Measurements from ENCODE around the gene ZDHHC14.
"Not testable (repeated sequence)": the region's sequence is repeated elsewhere in the genome, so short reads cannot be mapped to it uniquely, and the experiment has no call there.

The ZDHHC14 gene

GRCh38 chr6:157372501-157373280 lies 8.3 kb upstream of the ZDHHC14 start:
- peaks cover 22% of the 10 kb centered on the region for H3K27me3 Mint-ChIP-seq
- H3K4me1 Mint-ChIP-seq = peaks cover 39% of the 10 kb centered on the region
- H3K27ac Mint-ChIP-seq = no peak overlapping the region
- H3K36me3 Mint-ChIP-seq = no peaks in the 10 kb centered on the region
- ATAC-seq = no peak
- H3K9me3 Mint-ChIP-seq = no peaks in the 10 kb centered on the region
- H3K4me3 Mint-ChIP-seq = no peak overlapping the region

GRCh38 chr6:157374889-157375443 lies 6.0 kb upstream of the ZDHHC14 start:
- H3K4me3 Mint-ChIP-seq = no peak overlapping the region
- H3K9me3 Mint-ChIP-seq = no peaks in the 10 kb centered on the region
- peaks cover 22% of the 10 kb centered on the region for H3K27me3 Mint-ChIP-seq
- no peak overlapping the region for H3K27ac Mint-ChIP-seq
- no peaks in the 10 kb centered on the region for H3K36me3 Mint-ChIP-seq
- no peak for ATAC-seq
- peaks cover 28% of the 10 kb centered on the region for H3K4me1 Mint-ChIP-seq

GRCh38 chr6:157376241-157376640 lies 4.7 kb upstream of the ZDHHC14 start:
- Mint-ChIP-seq H3K36me3 (no peaks in the 10 kb centered on the region), H3K27ac (no peak overlapping the region), H3K27me3 (peaks cover 10% of the 10 kb centered on the region), H3K4me1 (peaks cover 25% of the 10 kb centered on the region), H3K4me3 (no peak overlapping the region), H3K9me3 (no peaks in the 10 kb centered on the region)
- no peak for ATAC-seq

GRCh38 chr6:157376706-157377230 lies 4.2 kb upstream of the ZDHHC14 start:
- Mint-ChIP-seq H3K4me1 (peaks cover 25% of the 10 kb centered on the region), H3K36me3 (no peaks in the 10 kb centered on the region), H3K9me3 (no peaks in the 10 kb centered on the region), H3K27ac (no peak overlapping the region), H3K4me3 (no peak overlapping the region), H3K27me3 (peaks cover 8% of the 10 kb centered on the region)
- no peak for ATAC-seq

GRCh38 chr6:157379656-157380457 lies 1.1 kb upstream of the ZDHHC14 start:
- H3K27ac Mint-ChIP-seq = peak overlapping the region; percentile 69
- H3K9me3 Mint-ChIP-seq = no peaks in the 10 kb centered on the region
- H3K4me1 Mint-ChIP-seq = peaks cover 50% of the 10 kb centered on the region
- ATAC-seq = peak; percentile 91
- peaks cover 20% of the 10 kb centered on the region for H3K36me3 Mint-ChIP-seq
- peak overlapping the region; percentile 65 for H3K4me3 Mint-ChIP-seq
- no peaks in the 10 kb centered on the region for H3K27me3 Mint-ChIP-seq

GRCh38 chr6:157380458-157380778 lies 572 bp upstream of the ZDHHC14 start:
- ATAC-seq = peak; percentile 34
- Mint-ChIP-seq H3K4me3 (peak overlapping the region; percentile 65), H3K27me3 (no peaks in the 10 kb centered on the region)

GRCh38 chr6:157381631-157382621 lies 936 bp downstream of the ZDHHC14 start:
- no peaks in the 10 kb centered on the region for H3K9me3 Mint-ChIP-seq
- ATAC-seq = peak; percentile 49

More at GRCh38 chr6:157380458-157380778, 572 bp upstream of the ZDHHC14 start:
- Mint-ChIP-seq H3K36me3 (peaks cover 20% of the 10 kb centered on the region), H3K4me1 (peaks cover 55% of the 10 kb centered on the region), H3K27ac (peak overlapping the region; percentile 69), H3K9me3 (no peaks in the 10 kb centered on the region)

GRCh38 chr6:157382821-157383220 lies 1.8 kb downstream of the ZDHHC14 start:
- no peaks in the 10 kb centered on the region for H3K27me3 Mint-ChIP-seq
- peak overlapping the region; percentile 73 for H3K27ac Mint-ChIP-seq
- no peaks in the 10 kb centered on the region for H3K9me3 Mint-ChIP-seq
- peaks cover 41% of the 10 kb centered on the region for H3K4me1 Mint-ChIP-seq
- no peak for ATAC-seq
- peak overlapping the region; percentile 93 for H3K4me3 Mint-ChIP-seq
- peaks cover 33% of the 10 kb centered on the region for H3K36me3 Mint-ChIP-seq

More at GRCh38 chr6:157381631-157382621, 936 bp downstream of the ZDHHC14 start:
- Mint-ChIP-seq H3K27ac (peak overlapping the region; percentile 73), H3K36me3 (peaks cover 25% of the 10 kb centered on the region), H3K27me3 (no peaks in the 10 kb centered on the region), H3K4me3 (peak overlapping the region; percentile 93), H3K4me1 (peaks cover 48% of the 10 kb centered on the region)

GRCh38 chr6:157383471-157383870 lies 2.5 kb downstream of the ZDHHC14 start:
- peak overlapping the region; percentile 93 for H3K4me3 Mint-ChIP-seq
- H3K27ac Mint-ChIP-seq = peak overlapping the region; percentile 73
- H3K9me3 Mint-ChIP-seq = no peaks in the 10 kb centered on the region
- peaks cover 46% of the 10 kb centered on the region for H3K4me1 Mint-ChIP-seq
- H3K36me3 Mint-ChIP-seq = peaks cover 39% of the 10 kb centered on the region
- no peaks in the 10 kb centered on the region for H3K27me3 Mint-ChIP-seq
- no peak for ATAC-seq

GRCh38 chr6:157384962-157385361 lies 4.0 kb downstream of the ZDHHC14 start:
- peaks cover 51% of the 10 kb centered on the region for H3K36me3 Mint-ChIP-seq

GRCh38 chr6:157385482-157385881 lies 4.5 kb downstream of the ZDHHC14 start:
- peaks cover 9% of the 10 kb centered on the region for H3K9me3 Mint-ChIP-seq
- no peaks in the 10 kb centered on the region for H3K27me3 Mint-ChIP-seq
- H3K27ac Mint-ChIP-seq = no peak overlapping the region

More at GRCh38 chr6:157384962-157385361, 4.0 kb downstream of the ZDHHC14 start:
- not testable (repeated sequence) for H3K4me3 Mint-ChIP-seq, H3K27me3 Mint-ChIP-seq, H3K27ac Mint-ChIP-seq, ATAC-seq, H3K9me3 Mint-ChIP-seq
- H3K4me1 Mint-ChIP-seq = peaks cover 44% of the 10 kb centered on the region

GRCh38 chr6:157386023-157386422 lies 5.0 kb downstream of the ZDHHC14 start:
- Mint-ChIP-seq H3K4me1 (peaks cover 44% of the 10 kb centered on the region), H3K4me3 (no peak overlapping the region), H3K9me3 (peaks cover 11% of the 10 kb centered on the region), H3K27me3 (no peaks in the 10 kb centered on the region), H3K36me3 (peaks cover 62% of the 10 kb centered on the region), H3K27ac (no peak overlapping the region)
- ATAC-seq = no peak

More at GRCh38 chr6:157385482-157385881, 4.5 kb downstream of the ZDHHC14 start:
- Mint-ChIP-seq H3K4me3 (peak overlapping the region; percentile 19), H3K4me1 (peaks cover 44% of the 10 kb centered on the region), H3K36me3 (peaks cover 57% of the 10 kb centered on the region)
- no peak for ATAC-seq

GRCh38 chr6:157386454-157386853 lies 5.5 kb downstream of the ZDHHC14 start:
- Mint-ChIP-seq H3K4me1 (peaks cover 48% of the 10 kb centered on the region), H3K27me3 (no peaks in the 10 kb centered on the region), H3K27ac (no peak overlapping the region), H3K4me3 (no peak overlapping the region), H3K9me3 (peaks cover 11% of the 10 kb centered on the region), H3K36me3 (peaks cover 66% of the 10 kb centered on the region)
- no peak for ATAC-seq

- H3K9me3 Mint-ChIP-seq = peaks cover 11% of the 10 kb centered on the region
- no peak overlapping the region for H3K27ac Mint-ChIP-seq
These were observed 7.9 kb downstream of the ZDHHC14 start for GRCh38 chr6:157388924-157389323.

More at GRCh38 chr6:157388924-157389323, 7.9 kb downstream of the ZDHHC14 start:
- ATAC-seq = no peak
- Mint-ChIP-seq H3K4me1 (peaks cover 53% of the 10 kb centered on the region), H3K27me3 (no peaks in the 10 kb centered on the region), H3K4me3 (no peak overlapping the region), H3K36me3 (peaks cover 71% of the 10 kb centered on the region)

All from stimulated activated memory B cell treated with anti-CD40 and anti-IgM and Interleukin-4, amounts not matched to agents 10 μg/mL and 1 μg/mL and 100 μg/mL, for 72 hours (primary cell).